Activated CD4-positive, alpha-beta T cell treated with anti-CD3 and anti-CD28 coated beads, Interleukin-2, amount 50 U/mL, for 24 hours (primary cell): ENCODE results near the gene PTPRZ1.

Experiments used
- DNase-seq, 2 donors: peaks; one replicate each; pipeline ENCODE4 v3.0.0-alpha.2; 2020; ENCODE audit warnings: low read depth in 1 of 2, low spot score in 1 of 2

PTPRZ1 gene

GRCh38 chr7:121890833-121891232 is 17.9 kb downstream of the PTPRZ1 start:
- no peak for DNase-seq

DNA sequence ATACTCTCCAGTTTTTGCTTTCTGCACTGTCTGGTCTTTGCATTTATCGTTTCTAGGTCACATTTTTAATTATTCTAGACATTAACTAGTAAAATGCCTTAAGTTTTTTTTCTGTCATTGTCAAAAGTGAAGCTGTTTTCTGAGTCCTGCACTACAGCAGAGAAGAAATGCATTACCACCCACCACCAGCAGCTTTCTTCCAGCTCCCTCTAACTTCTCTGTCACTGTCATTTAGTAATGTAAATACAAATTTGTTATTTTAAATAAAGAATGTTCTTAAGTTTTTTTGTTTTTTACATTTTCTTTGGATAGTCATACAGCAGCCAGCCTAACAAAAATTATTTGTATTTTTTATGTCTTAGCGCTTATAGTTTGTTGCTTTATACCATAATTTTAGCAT is 18.8 kb downstream of the PTPRZ1 start:
- no peak for DNase-seq

- no peak for DNase-seq
These were observed 28.1 kb downstream of the PTPRZ1 start for GRCh38 chr7:121901026-121901425.

GRCh38 chr7:121904120-121904519 is 31.2 kb downstream of the PTPRZ1 start:
- DNase-seq, result no peak

DNA sequence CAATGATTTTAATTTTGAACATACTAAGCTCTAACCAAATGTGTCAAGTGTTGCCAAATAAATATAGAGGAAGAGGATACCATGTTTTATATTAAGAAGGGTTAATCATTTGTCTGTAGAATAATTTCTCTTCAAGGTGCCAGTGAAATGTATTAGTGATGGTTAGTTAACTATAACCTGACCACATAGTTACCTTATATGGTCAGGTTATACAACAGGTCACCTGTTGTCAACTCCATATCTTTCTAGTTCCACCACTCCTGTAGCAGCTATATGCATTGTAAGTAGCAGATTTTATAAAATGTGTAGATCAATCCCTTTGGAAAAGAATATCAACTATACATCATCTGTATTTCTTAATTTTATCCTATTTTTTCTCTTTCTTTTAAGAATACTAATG is 35.1 kb downstream of the PTPRZ1 start:
- no peak for DNase-seq

DNA sequence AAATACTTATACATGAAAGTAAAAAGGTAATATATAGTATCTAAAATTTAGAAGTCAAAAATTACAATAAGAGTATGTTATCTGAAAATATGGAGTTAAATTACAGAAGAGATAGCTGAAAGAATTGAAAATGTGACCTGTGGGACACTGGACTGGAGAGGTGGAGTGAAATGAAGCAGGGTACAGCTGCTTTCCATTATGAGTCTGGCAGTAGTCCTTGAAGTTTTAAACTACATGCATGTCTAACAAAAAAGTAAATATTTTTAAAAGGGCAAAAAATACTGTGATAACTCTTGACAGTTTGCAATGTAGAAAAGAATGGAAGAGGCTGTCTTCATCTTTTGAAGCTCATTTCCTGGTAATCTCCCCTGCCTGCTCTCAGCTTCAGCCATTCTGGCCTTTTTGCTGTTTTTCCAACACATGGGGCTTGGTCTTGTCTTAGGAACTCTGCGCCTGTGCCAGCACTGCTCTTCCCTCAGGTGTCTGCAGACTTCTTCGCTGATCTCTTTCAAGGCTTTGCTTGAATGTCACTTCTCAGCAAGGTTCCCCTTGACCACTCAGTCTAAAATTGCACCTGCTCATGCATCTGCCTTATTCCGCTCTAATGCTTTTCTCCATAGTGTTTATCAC is 36.9 kb downstream of the PTPRZ1 start:
- no peak for DNase-seq

GRCh38 chr7:121913947-121914675 is 41.1 kb downstream of the PTPRZ1 start:
- DNase-seq, result no peak

DNA sequence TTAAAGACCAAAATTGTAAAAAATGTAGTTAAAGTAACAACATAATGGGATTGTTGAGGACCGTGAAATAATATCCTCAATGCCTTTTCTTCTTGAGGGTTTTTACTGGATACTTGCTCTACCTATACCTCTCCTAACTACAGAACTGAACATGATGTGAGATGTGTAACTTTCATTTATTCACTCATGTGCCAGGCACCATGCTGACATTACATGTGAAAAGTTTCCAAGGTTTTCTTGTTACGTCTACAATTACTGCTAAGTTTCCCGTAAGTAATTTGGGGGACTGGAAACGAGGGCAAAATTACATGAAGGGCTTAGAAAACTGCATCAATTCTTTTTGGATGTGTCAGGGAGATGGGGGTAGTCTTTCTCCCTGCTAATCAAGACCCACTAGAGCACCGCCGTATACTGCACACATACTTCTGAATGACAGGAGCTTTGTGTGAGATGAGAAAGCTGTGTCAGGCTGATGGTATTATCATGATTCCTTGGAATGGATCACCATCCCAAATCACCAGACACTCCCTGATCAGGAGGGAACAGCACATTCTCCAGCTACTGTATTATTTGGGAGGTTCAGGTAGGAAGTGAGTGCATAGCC is 41.8 kb downstream of the PTPRZ1 start:
- no peak for DNase-seq

DNA sequence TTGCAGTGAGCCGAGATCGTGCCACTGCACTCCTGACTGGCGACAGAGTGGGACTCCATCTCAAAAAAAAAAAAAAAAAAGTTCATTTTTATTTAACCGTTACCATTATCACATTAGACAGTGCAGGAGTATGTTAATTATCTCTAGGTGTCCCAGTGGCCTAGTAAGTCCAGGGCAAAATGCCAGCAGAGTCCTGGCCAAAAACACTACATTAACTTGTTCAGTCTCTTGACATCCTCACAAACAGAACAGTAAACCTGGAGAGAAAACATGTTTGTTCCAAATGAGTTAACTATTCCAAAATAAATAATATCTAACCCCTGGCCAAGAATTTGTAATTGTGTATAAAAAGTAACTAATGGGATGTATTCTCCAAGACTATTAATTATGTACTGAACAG is 43.2 kb downstream of the PTPRZ1 start:
- DNase-seq, result no peak

GRCh38 chr7:121919986-121920385 is 47.0 kb downstream of the PTPRZ1 start:
- no peak for DNase-seq

- DNase-seq, result no peak
These were observed 51.6 kb downstream of the PTPRZ1 start for GRCh38 chr7:121924269-121925186.

DNA sequence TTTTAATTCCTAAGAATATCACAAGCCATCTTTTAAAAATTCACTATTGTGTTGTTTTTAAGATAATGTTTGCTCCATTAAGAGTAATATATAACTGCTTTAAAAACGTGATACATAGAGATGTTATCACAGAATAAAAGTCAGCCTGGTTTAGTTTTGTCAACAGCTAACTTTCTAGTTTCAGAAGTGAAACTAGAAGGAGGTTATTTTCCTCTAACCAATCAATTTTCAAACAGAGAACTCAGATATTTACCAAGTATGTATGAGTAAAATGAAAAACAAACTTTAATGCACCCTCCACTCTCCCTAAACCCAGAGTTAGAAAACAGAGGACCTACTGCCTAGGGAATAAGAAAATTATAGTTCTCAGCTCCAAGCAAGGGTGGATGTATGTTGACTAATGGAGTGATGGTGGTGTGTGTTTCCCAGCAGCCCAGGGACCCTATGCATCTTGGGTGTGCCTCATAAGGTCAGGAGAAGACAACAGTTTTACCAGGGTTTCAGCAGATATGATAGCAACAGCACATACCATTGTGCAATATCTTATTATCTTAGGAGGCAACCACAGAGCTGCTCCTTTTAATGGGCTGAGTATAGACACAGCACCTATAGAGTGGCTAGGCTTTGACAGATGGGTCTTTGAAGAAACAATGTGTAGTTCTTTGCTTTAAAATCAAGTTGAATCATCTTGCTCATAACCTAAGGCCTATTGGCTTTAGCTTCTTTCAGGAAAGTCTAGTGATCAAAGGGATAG is 58.4 kb downstream of the PTPRZ1 start:
- DNase-seq, result no peak

DNA sequence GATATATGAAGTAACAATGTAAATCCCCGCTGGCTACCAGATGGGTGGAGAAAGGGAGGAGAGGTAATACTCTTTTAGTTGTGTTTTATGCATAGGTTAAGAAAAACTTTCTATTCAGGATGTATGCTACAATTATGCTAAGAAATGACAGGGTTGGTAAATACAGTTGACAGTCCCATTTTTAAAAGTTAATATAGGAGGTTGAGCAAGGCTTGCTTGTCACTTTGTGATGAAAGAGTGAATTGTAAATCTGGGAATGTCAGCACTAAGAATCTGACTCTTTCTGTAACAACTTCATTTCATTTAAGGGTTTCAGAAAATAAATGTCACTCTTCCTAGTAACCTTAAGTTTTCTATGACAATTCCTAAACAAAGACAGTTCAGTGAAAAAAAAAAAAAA is 59.8 kb downstream of the PTPRZ1 start:
- no peak for DNase-seq

DNA sequence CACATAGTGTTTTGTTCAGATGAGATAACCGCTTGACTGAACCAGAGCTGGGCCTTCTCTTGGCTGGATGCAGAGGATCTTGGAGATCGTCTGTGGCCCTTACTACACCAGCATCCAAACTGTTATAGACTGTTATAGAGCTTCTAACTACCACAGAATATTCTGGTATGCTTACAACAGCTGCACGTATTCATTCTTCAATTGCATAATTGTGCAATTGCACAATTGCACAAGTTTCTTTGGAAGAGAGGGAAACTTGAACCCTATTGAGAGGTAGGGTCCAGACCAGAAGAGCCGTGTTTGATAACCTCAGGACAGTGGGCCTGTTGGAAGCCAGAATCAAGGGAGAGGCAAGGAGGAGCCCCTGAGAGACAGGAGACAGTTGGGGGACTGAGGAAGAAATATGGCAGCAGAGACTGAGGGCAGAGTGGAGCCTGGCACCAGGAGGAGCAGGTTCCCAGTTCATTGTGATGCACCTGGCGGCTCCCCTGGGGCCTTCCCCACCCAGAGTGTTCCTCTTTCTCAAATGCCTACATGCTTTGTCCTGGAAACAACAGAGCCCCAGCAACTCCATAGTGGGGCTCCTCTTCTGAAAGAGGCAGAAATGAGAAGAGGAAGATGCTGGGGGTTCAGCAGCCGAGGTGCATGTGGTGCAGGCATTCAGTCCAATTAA is 64.1 kb downstream of the PTPRZ1 start:
- DNase-seq, result no peak

DNA sequence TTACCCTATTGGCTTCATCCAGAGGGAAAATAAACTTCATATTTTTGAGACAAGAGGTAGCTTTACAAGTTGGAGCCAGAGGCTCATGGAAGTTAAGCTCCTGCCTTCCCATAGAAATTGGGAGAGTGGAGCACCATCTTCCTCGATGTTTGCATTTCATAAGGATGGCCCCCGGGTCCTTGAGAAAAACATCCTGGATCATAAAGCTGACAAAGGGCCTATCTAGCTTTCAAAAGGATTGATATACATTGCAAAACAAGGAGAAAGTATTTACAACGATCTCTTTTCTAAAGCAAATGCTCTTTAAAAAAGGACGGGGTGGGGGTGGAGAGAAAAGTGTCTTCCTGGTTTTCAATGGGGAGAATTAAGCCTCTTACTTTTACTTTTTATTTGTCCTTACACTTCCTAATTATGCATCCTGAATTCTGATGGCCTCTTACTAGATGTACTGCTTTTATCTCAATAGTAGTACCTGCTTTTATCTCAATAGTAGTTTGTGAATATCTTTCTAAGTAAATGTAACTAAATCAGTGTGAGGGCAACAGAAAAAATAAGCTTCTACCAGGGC is 65.6 kb downstream of the PTPRZ1 start:
- no peak for DNase-seq

GRCh38 chr7:121940918-121941317 is 68.0 kb downstream of the PTPRZ1 start:
- DNase-seq, result no peak

- no peak for DNase-seq
These were observed 68.9 kb downstream of the PTPRZ1 start for GRCh38 chr7:121941830-121942229.

GRCh38 chr7:121945066-121945465 is 72.1 kb downstream of the PTPRZ1 start:
- no peak for DNase-seq

DNA sequence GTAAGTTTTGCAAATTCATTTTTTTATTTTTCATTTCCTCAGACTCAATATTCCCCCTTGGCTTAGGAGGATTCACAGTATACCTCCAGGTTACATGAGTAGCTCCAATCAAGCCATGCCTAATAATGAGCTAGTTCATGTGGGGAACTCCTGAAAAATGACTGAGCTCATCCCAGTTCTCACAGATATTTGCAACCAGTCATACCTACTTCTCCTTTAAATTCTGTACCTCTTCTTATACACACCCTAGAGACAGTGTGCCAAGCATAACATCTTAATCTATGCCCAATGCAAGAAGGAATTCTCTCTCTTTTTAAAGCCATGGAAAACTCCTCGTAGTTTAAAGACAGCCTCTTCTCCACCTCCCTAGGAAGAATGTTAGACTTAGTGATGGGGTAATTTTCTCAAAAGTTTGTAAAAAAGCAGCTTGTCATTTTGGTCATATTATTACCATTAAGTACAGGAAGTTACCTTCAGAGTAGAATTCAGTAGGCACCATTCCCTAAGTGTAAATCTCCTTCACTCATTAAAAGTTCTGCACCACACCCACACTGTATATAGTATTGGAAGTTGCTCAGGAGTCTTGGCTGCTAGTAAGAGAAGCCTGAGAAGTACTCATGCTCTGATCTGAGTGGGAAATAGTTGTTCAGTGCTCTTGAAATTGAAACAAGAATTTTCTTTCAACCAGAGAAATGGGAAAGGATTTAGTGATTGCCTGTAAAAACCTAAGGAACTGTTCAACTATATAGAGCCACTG is 72.7 kb downstream of the PTPRZ1 start:
- no peak for DNase-seq
